Activated T-cell treated with anti-CD3 and anti-CD28 coated beads for 1 hour (primary cell): Measurements from ENCODE around the gene ASIC1.

ENCODE experiments used
- DNase-seq: peaks from one replicate; pipeline ENCODE4 v3.0.0-alpha.2; 2020; ENCODE audit warnings: low read depth

ASIC1 gene

GRCh38 chr12:50041062-50041860 lies 16.1 kb upstream of the ASIC1 start:
- DNase-seq, result no peak

GRCh38 chr12:50041962-50042361 lies 15.4 kb upstream of the ASIC1 start:
- no peak for DNase-seq

- no peak for DNase-seq
Observed at GRCh38 chr12:50042693-50043092, 14.7 kb upstream of the ASIC1 start.

GRCh38 chr12:50043308-50043707 lies 14.1 kb upstream of the ASIC1 start:
- DNase-seq, result no peak

- DNase-seq, result no peak
Observed at GRCh38 chr12:50043854-50044253, 13.5 kb upstream of the ASIC1 start.

- no peak for DNase-seq
Observed at GRCh38 chr12:50047693-50048250, 9.6 kb upstream of the ASIC1 start.

- DNase-seq, result no peak
Observed at GRCh38 chr12:50049254-50050118, 7.9 kb upstream of the ASIC1 start.

- no peak for DNase-seq
Observed at GRCh38 chr12:50050119-50050385, 7.3 kb upstream of the ASIC1 start.

- no peak for DNase-seq
Observed at GRCh38 chr12:50050410-50051098, 6.8 kb upstream of the ASIC1 start.

GRCh38 chr12:50051101-50051806 lies 6.1 kb upstream of the ASIC1 start:
- no peak for DNase-seq

- DNase-seq, result no peak
Observed at GRCh38 chr12:50052544-50052943, 4.9 kb upstream of the ASIC1 start.

- no peak for DNase-seq
Observed at GRCh38 chr12:50052964-50053363, 4.4 kb upstream of the ASIC1 start.

GRCh38 chr12:50053583-50053982 lies 3.8 kb upstream of the ASIC1 start:
- DNase-seq, result no peak

- peak; percentile 30 for DNase-seq
Observed at GRCh38 chr12:50055831-50056638, 1.4 kb upstream of the ASIC1 start.

GRCh38 chr12:50056639-50056976 lies 788 bp upstream of the ASIC1 start:
- DNase-seq, result no peak

GRCh38 chr12:50057896-50058670 lies 687 bp downstream of the ASIC1 start:
- no peak for DNase-seq

GRCh38 chr12:50058743-50059312 lies 1.4 kb downstream of the ASIC1 start:
- DNase-seq, result no peak

- DNase-seq, result peak; percentile 30
Observed at GRCh38 chr12:50059440-50060119, 2.2 kb downstream of the ASIC1 start.

GRCh38 chr12:50060120-50060468 lies 2.7 kb downstream of the ASIC1 start:
- DNase-seq, result no peak

GRCh38 chr12:50061171-50061570 lies 3.8 kb downstream of the ASIC1 start:
- no peak for DNase-seq
